Vagina (tissue), 2 donors: ENCODE data around the gene PRKCE. TPM values are rescaled to one million over a fixed set of nuclear protein-coding genes. Genes with fewer than 3 reads are reported as not detected.
A peak's percentile ranks its signal among the peaks of the same experiment; 100 is the strongest.
"Not testable (repeated sequence)": the region's sequence is repeated elsewhere in the genome, so short reads cannot be mapped to it uniquely, and the experiment has no call there.

Experiments
- DNase-seq, 2 donors: peaks; one replicate each; pipeline ENCODE4 v3.0.0-alpha.2; 2017; ENCODE audit errors: extremely low spot score in 2 of 2
- H3K27ac ChIP-seq: fragments of 200-600 bp; sonication (generic); one replicate; pipeline ENCODE4 v1.5.1; 2019
- H3K27me3 ChIP-seq: fragments of 200-600 bp; sonication (generic); one replicate; pipeline ENCODE4 v1.5.1; 2019
- H3K36me3 ChIP-seq, 2 donors: fragments of 200-600 bp; sonication (generic); one replicate each; pipeline ENCODE4 v1.5.1; 2017 to 2019
- H3K4me1 ChIP-seq: fragments of 200-600 bp; sonication (generic); one replicate; pipeline ENCODE4 v1.5.1; 2019
- H3K4me3 ChIP-seq, 2 donors: fragments of 200-600 bp; sonication (generic); 1 replicate in 1 of 2; 2 replicates in 1 of 2; pipeline ENCODE4 v1.5.1; 2016 to 2019
- H3K9me3 ChIP-seq: fragments of 200-600 bp; sonication (generic); one replicate; pipeline ENCODE4 v1.5.1; 2019
- POLR2A ChIP-seq, 2 donors: fragments of 450-650 bp; IDR thresholded peaks; one replicate each; pipeline ENCODE4 v1.6.1; 2017; ENCODE audit warnings: antibody characterized with exemption in 2 of 2, mild to moderate bottlenecking in 2 of 2, moderate library complexity in 2 of 2
- POLR2AphosphoS5 ChIP-seq, 2 donors: sonication (generic); formaldehyde crosslinking; IDR thresholded peaks; one replicate each; pipeline ENCODE4 v1.9.0; 2017; ENCODE audit warnings: antibody characterized with exemption in 2 of 2, mild to moderate bottlenecking in 2 of 2, low read depth in 1 of 2; ENCODE audit not compliant: insufficient read depth in 1 of 2
- intact Hi-C: fragments of 100-400 bp; cut with DNase I; formaldehyde crosslinking; loops from one replicate; pipeline ENCODE4 v1.15.1; 2023
- total RNA-seq: library from RNA; depleted of rRNA; stranded (reverse); fragments of >200 nt; gene quantifications from one replicate; pipeline ENCODE4 v1.2.3, GENCODE V29; 2016
- TF ChIP-seq, protein P1 (sequence below), 3 experiments: fragments of 450-650 bp in 2 of 3; fragments of 200-600 bp in 1 of 3; sonication (generic) in 1 of 3; IDR thresholded peaks; one replicate each; pipeline ENCODE4 v1.5.1; 2017 to 2019; ENCODE audit warnings: antibody characterized with exemption in 3 of 3, mild to moderate bottlenecking in 2 of 3, moderate library complexity in 2 of 3

PRKCE gene
- total RNA-seq, 1 donor from 2014 or later = 11.8 TPM

DNA sequence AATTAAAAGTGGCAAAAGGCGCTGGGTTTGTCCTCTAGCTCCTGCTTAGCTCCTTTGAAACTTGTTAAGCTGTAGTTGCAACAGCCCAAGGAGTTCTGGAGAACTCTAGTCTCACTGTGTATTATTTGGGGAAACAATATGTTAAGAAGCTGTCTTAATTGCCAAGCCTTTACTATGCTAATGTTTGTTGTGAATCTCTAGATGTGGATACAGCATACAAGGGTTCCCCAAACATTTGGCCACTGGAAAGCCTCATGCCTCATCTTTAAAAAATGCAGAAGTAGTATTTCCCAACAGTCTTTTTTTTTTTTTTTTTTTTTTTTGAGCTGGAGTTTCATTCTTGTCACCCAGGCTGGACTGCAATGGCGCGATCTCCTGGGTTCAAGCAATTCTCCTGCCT lies 236.7 kb downstream of the PRKCE start:
- TF ChIP-seq, protein P1, sequence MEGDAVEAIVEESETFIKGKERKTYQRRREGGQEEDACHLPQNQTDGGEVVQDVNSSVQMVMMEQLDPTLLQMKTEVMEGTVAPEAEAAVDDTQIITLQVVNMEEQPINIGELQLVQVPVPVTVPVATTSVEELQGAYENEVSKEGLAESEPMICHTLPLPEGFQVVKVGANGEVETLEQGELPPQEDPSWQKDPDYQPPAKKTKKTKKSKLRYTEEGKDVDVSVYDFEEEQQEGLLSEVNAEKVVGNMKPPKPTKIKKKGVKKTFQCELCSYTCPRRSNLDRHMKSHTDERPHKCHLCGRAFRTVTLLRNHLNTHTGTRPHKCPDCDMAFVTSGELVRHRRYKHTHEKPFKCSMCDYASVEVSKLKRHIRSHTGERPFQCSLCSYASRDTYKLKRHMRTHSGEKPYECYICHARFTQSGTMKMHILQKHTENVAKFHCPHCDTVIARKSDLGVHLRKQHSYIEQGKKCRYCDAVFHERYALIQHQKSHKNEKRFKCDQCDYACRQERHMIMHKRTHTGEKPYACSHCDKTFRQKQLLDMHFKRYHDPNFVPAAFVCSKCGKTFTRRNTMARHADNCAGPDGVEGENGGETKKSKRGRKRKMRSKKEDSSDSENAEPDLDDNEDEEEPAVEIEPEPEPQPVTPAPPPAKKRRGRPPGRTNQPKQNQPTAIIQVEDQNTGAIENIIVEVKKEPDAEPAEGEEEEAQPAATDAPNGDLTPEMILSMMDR (IDR thresholded peaks at IDR 0.05) = no peak
- TF ChIP-seq POLR2A (IDR thresholded peaks at IDR 0.05) (no peak), POLR2AphosphoS5 (IDR thresholded peaks at IDR 0.05; ENCODE audit: insufficient read depth in 1 of 2, low read depth in 1 of 2) (no peak)
- Histone ChIP-seq H3K9me3 (no peaks in the 10 kb centered on the region), H3K4me3 (no peak overlapping the region), H3K4me1 (peaks cover 85% of the 10 kb centered on the region), H3K27ac (peak overlapping the region; percentile 76), H3K36me3 (no peaks in the 10 kb centered on the region), H3K27me3 (no peaks in the 10 kb centered on the region)
- intact Hi-C loops = no loop called here
- DNase-seq = no peak

DNA sequence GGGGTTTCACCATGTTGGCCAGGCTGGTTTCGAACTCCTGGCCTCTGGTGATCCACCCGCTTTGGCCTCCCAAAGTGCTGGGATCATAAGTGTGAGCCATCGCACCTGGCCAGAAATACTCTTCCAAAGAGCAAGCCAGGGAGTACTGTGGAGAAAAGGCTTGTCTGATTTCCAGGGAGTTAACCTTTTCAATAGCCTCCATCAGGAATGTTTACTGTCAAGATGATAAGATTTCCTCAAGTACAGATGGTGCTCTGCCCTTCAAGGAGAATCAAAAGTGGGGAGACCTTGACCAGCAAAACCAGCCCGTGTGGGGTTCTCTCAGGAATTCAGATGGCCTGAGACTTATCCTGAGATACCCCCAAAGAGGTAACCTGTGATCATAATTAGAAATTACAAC lies 237.2 kb downstream of the PRKCE start:
- H3K4me3 ChIP-seq = no peak overlapping the region
- H3K27ac ChIP-seq = peak overlapping the region; percentile 76
- no peaks in the 10 kb centered on the region for H3K36me3 ChIP-seq
- peaks cover 80% of the 10 kb centered on the region for H3K4me1 ChIP-seq
- H3K27me3 ChIP-seq = no peaks in the 10 kb centered on the region
- DNase-seq = no peak
- no peaks in the 10 kb centered on the region for H3K9me3 ChIP-seq
- TF ChIP-seq POLR2A (IDR thresholded peaks at IDR 0.05) (no peak), POLR2AphosphoS5 (IDR thresholded peaks at IDR 0.05; ENCODE audit: insufficient read depth in 1 of 2, low read depth in 1 of 2) (no peak)
- TF ChIP-seq, protein P1 (IDR thresholded peaks at IDR 0.05) = no peak
- intact Hi-C loops = no loop called here

DNA sequence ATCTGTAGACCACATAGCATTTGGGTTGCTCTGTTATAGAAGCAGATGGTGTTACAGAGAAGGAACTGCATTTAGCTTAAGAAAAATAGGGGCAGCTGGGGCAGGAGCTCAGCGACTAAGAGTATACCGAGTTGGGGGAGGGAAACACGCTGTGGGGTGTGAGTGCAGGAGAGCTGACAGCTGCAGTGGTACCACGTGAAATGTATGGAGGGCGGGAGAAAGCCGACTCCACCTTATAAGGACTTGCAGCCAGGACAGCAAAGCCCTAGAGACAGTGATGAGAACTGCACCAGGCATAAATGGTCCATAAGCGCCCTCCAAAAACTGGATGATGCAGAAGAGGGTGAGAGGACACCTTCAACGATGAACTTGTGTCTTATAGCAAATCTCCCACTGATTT lies 237.6 kb downstream of the PRKCE start:
- H3K4me3 ChIP-seq = no peak overlapping the region
- peak overlapping the region; percentile 76 for H3K27ac ChIP-seq
- no peaks in the 10 kb centered on the region for H3K27me3 ChIP-seq
- no peaks in the 10 kb centered on the region for H3K36me3 ChIP-seq
- H3K4me1 ChIP-seq = peaks cover 76% of the 10 kb centered on the region
- intact Hi-C loops = no loop called here
- TF ChIP-seq POLR2AphosphoS5 (IDR thresholded peaks at IDR 0.05; ENCODE audit: insufficient read depth in 1 of 2, low read depth in 1 of 2) (no peak), POLR2A (IDR thresholded peaks at IDR 0.05) (no peak)
- TF ChIP-seq, protein P1 (IDR thresholded peaks at IDR 0.05) = no peak
- no peak for DNase-seq
- H3K9me3 ChIP-seq = no peaks in the 10 kb centered on the region

DNA sequence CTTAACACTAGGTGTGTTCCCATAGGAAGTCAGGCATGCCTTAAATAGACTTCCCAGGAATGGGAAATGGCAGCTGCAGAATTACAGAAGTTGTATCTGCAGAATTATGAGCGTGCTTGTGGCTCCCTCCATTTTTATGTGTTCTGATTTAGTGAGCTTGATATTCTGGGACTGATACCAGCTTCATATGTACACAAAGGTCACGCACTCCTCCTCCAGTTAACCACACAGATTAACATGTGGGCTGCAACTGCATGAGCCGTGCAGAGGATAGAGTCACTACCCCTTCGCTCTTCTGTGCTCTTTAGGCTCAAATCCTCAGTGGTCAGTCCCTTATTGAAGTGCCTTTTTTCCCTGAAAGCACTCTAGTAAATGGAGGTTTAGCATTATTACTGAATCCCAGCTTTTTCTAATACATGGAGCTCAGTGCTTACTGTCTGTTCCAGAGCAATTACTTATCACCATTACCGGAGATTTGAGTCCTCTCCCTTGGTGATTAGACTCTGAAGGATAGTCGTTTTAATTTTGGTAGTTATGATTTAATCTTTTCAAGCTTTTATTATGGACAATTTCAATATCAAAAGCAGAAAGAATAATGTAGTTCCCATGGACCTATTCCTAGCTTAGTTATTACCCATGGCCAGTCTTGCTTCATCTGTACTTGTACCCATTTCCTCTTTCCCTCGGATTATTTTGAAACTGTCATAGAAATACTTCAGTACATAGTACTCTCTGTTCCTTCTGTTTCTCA lies 238.3 kb downstream of the PRKCE start:
- DNase-seq = no peak
- intact Hi-C loops = no loop called here
- TF ChIP-seq POLR2AphosphoS5 (IDR thresholded peaks at IDR 0.05; ENCODE audit: insufficient read depth in 1 of 2, low read depth in 1 of 2) = no peak
- TF ChIP-seq POLR2A (IDR thresholded peaks at IDR 0.05) = no peak
- TF ChIP-seq, protein P1 (IDR thresholded peaks at IDR 0.05) = no peak
- H3K4me3 ChIP-seq = no peak overlapping the region
- H3K9me3 ChIP-seq = no peaks in the 10 kb centered on the region
- H3K27ac ChIP-seq = no peak overlapping the region
- peaks cover 69% of the 10 kb centered on the region for H3K4me1 ChIP-seq
- no peaks in the 10 kb centered on the region for H3K27me3 ChIP-seq
- no peaks in the 10 kb centered on the region for H3K36me3 ChIP-seq

DNA sequence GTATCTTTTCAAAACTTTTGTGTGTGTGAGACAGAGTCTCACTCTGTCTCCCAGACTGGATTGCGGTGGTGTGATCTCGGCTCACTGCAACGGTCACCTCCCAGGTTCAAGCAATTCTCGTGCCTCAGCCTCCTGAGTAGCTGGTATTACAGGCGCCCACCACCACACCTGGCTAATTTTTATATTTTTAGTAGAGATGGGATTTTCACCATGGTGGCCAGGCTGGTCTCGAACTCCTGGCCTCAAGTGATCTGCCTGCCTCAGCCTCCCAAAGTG lies 238.8 kb downstream of the PRKCE start:
- H3K4me3 ChIP-seq, H3K27me3 ChIP-seq, intact Hi-C loops, H3K36me3 ChIP-seq, H3K27ac ChIP-seq, H3K9me3 ChIP-seq, DNase-seq: not testable (repeated sequence)
- peaks cover 70% of the 10 kb centered on the region for H3K4me1 ChIP-seq
